Pancreas (tissue), 10 donors: ENCODE data around the gene MUC5AC. TPM values are rescaled to one million over a fixed set of nuclear protein-coding genes. Genes with fewer than 3 reads are reported as not detected.
A peak's percentile ranks its signal among the peaks of the same experiment; 100 is the strongest.
"Not testable (repeated sequence)": the region's sequence is repeated elsewhere in the genome, so short reads cannot be mapped to it uniquely, and the experiment has no call there.

Experiments
- ATAC-seq, 4 donors: fragments of 200-7000 bp; cut with Tn5 transposase; one replicate each; pipeline versions ENCODE4 v1.8.0 to v1.9.1; 2020; ENCODE audit warnings: mild to moderate bottlenecking in 4 of 4, moderate library complexity in 4 of 4
- DNase-seq, 6 donors: peaks; one replicate each; pipeline ENCODE4 v3.0.0-alpha.2; 2020
- FAIRE-seq: peaks from 2 replicates; lab custom pipeline; 2012; peaks lifted over from hg19 to GRCh38; lab: Jason Lieb, UNC
- H3K27ac ChIP-seq, 4 donors: fragments of 200-600 bp; sonication (generic); 1 replicate in 3 of 4; 2 replicates in 1 of 4; pipeline versions ENCODE4 v1.5.0 to v1.8.0; 2020
- H3K27me3 ChIP-seq, 4 donors: fragments of 200-600 bp; one replicate each; pipeline ENCODE4 v1.8.0; 2021
- H3K36me3 ChIP-seq, 3 donors: fragments of 200-600 bp; sonication (generic) in 1 of 3; one replicate each; pipeline versions ENCODE4 v1.5.0 to v1.8.0; 2020 to 2021
- H3K4me1 ChIP-seq, 3 donors: fragments of 200-600 bp; one replicate each; pipeline ENCODE4 v1.8.0; 2021
- H3K4me3 ChIP-seq, 4 donors: fragments of 200-600 bp; sonication (generic) in 2 of 4; one replicate each; pipeline versions ENCODE4 v1.5.0 to v1.8.0; 2020 to 2021
- H3K9me3 ChIP-seq, 4 donors: fragments of 200-600 bp; one replicate each; pipeline ENCODE4 v1.8.0; 2021
- WGBS, 2 donors: extraction: QIAGEN DNeasy Blood & Tissue Kit; methylation state at CpG; one replicate each; pipeline ENCODE4 v1.1.7; 2013; 5-methylcytosine and 5-hydroxymethylcytosine counted together
- intact Hi-C, 3 donors: fragments of 100-400 bp; cut with DNase I; formaldehyde crosslinking; loops; one replicate each; pipeline versions ENCODE4 v1.11.1 to v1.14.2; 2022
- polyA plus RNA-seq, 2 donors: library from polyadenylated mRNA; stranded (reverse); fragments of 200-250 nt; gene quantifications; one replicate each; pipeline ENCODE4 v1.2.3, GENCODE V29; 2013
- total RNA-seq, 6 donors: library from RNA; stranded (reverse); fragmentation: NEBNext Ultra II Directional in 4 of 6; extraction: Animal tissue kit (Norgen Biotek cat#: 25700) in 4 of 6; gene quantifications; one replicate each; pipeline versions ENCODE4 v1.2.1 to v1.2.4, GENCODE V29; 2021 to 2023
- TF ChIP-seq, protein P1 (sequence below), 4 donors: fragments of 200-600 bp; sonication (generic) in 3 of 4; IDR thresholded peaks; one replicate each; pipeline versions ENCODE4 v1.5.0 to v1.8.0; 2021; ENCODE audit warnings: antibody characterized with exemption in 4 of 4
- donor health status: healthy with polysubstance abuse.
- donor health status: DM: no; HTN: no; CAD: no; lungs with moderate emphysema.
- donor health status: DM: no; HTN: no; CAD: no.
- donor health status: control.
- donor health status: control.
- donor health status: Bipolar disorder and iron deficiency.
- donor health status: DM: yes; HTN: yes; CAD: no.
- donor health status: DM: no; HTN: no; CAD: no.
- donor health status: DM: no; HTN: no; CAD: no.
- donor health status: DM: yes; HTN: yes; CAD: no.

MUC5AC gene
- total and polyA plus RNA-seq, 8 donors = 0.02 to 4.2 (median 0.04) TPM; not detected in 5

DNA sequence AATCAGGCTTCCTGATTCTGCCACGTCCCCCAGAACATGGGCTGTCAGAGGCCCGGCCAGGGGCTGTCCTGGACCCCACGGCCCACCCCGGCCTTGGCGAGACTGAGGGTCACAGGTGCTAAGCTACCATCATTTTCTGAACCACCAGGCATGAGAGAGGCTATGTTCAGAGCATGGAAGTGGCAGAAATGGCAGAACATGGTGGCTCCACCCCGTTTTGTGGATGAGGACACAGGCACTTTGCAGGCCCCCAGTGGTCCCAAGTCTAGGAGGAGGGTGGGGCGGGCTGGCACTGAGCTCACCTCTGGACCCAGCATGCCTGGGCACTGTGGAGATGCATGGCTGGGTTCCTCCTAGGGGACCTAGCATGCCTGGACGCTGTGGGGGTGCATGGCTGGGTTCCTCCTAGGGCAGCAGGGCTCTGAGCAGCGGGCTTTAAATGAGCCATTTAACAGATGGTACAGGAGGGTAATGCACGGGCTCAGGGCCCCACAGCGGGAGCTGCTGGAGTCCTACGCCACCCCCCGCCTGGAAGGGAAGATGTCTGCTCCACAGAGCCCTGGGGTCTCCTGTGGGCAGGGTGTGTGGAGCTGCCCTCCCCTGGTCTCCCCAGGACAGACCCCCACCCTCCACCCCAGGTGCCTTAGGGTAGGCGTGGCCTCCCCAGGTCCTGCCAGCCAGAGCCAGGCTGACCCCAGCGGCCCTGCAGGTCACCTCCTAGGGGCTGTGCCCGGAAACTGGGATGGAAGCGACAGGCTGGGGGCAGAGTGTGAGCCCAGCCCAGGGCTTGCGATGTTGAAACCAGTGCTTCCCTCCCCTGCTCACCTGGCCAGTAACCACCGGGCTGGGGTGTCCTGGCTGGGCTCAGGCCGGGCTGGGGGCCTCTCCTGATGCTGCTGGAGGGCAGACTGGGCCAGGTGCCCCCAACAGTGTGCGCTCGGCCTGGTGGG lies 6.1 kb upstream of the MUC5AC start:
- intact Hi-C loops = no loop called here
- DNase-seq = peak in 3 of 6 donors; percentile 10 to 53 (median 49)

DNA sequence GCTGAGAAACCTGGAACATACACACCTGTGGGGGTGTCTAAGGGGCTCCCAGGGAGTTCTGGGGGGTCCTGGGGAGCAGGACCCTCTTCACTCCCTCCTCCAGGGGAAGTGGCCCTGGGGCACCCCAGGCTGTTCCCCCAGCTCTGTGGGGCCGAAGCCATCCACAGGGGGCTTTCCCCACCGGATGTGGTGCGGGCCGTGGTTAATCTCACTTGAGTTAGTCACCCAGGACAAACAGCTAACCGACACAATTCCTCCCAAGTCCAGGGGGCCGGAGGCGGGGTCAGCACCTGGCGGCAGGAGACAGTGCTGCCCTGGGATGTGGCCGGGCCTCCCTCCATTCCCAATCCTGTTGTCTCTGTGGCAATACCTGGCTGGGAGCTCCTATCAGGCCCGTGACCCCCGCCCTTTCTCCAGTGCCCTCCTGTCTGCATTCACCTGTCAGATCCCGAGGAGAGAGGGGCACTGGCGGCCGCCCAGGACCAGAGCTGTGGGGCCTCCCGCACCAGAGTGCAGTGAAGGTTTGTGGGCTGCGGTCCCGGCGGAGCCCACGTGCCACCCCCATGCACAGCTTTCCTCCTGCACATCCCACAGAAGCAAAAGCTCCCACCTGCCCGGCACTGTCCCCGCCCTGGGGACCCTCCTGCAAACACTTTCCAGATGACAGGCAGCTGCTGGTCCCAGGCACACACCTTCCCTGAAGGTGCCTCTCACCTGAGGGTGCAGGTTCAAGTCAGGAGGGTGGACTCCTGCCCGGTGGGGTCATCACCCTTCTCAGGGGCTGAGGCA lies 5.2 kb upstream of the MUC5AC start:
- H3K27me3 ChIP-seq = no peaks in the 10 kb centered on the region
- H3K9me3 ChIP-seq = no peaks in the 10 kb centered on the region
- DNase-seq (peak in 3 of 6 donors; percentile 9 to 62 (median 44)), ATAC-seq (peak in 1 of 4 donors; percentile 33), FAIRE-seq (no peak)
- TF ChIP-seq, protein P1, sequence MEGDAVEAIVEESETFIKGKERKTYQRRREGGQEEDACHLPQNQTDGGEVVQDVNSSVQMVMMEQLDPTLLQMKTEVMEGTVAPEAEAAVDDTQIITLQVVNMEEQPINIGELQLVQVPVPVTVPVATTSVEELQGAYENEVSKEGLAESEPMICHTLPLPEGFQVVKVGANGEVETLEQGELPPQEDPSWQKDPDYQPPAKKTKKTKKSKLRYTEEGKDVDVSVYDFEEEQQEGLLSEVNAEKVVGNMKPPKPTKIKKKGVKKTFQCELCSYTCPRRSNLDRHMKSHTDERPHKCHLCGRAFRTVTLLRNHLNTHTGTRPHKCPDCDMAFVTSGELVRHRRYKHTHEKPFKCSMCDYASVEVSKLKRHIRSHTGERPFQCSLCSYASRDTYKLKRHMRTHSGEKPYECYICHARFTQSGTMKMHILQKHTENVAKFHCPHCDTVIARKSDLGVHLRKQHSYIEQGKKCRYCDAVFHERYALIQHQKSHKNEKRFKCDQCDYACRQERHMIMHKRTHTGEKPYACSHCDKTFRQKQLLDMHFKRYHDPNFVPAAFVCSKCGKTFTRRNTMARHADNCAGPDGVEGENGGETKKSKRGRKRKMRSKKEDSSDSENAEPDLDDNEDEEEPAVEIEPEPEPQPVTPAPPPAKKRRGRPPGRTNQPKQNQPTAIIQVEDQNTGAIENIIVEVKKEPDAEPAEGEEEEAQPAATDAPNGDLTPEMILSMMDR (IDR thresholded peaks at IDR 0.05) = no peak
- H3K4me1 ChIP-seq = no peaks in the 10 kb centered on the region
- whole genome bisulfite sequencing, 2 donors = 41 to 46% methylated on average over 22 of the region's 22 CpGs
- no peak overlapping the region for H3K27ac ChIP-seq
- intact Hi-C loops = no loop called here
- no peaks in the 10 kb centered on the region for H3K36me3 ChIP-seq
- H3K4me3 ChIP-seq = no peak overlapping the region

More for the DNA sequence above, 6.1 kb upstream of the MUC5AC start:
- Histone ChIP-seq H3K27ac (no peak overlapping the region), H3K4me3 (no peak overlapping the region), H3K36me3 (no peaks in the 10 kb centered on the region), H3K4me1 (no peaks in the 10 kb centered on the region), H3K27me3 (no peaks in the 10 kb centered on the region), H3K9me3 (no peaks in the 10 kb centered on the region)
- ATAC-seq = peak in 1 of 4 donors; percentile 12
- WGBS, 2 donors = 63 to 68% methylated on average over 16 to 22 of the region's 22 CpGs
- TF ChIP-seq, protein P1 (IDR thresholded peaks at IDR 0.05) = no peak
- no peak for FAIRE-seq

DNA sequence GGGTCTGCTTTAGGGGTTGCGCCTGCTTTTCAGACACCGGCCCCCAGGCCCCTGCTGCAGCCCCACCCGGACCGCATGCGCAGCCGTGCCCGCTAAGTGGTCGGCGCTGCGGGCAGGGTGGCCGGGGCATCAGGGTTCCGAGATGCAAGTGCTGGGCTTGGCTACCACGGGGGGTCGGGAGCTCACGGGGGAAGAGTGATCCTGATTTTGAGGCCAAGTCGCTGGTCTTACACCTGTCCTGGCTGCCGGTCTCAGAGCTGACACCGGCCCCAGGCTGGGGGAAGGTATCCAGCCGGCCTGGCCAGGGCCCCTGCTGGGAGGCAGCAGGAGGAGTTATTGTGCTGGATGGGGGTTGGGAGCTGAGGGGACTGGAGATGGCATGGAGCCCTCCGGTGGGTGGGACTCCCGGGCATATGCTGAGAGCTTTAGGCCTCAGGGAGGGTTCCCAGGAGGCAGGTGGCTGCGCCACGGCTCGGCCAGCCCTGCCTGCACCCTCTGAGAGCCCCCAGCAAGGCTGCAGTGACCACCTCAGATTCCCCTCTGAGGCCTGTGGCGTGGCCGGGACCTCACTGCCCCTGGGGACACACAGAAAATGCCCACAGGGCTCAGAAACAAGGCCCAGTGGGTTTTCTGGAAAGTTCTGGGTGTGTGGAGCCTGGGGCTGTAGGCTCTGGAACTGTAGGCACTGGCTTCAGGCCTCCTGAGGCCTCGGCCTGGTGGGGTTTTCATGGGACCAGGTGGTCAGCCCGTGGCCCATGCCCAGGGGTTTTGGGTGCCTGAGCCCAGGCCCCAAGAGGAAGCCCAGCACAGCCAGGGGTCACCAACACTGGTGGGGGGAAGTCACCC lies 4.4 kb upstream of the MUC5AC start:
- DNase-seq = peak in 4 of 6 donors; percentile 9 to 58 (median 37)
- no peaks in the 10 kb centered on the region for H3K36me3 ChIP-seq
- no peaks in the 10 kb centered on the region for H3K27me3 ChIP-seq
- H3K9me3 ChIP-seq = no peaks in the 10 kb centered on the region
- 80 to 81% methylated on average over 28 of the region's 28 CpGs for WGBS, 2 donors
- no peak overlapping the region for H3K4me3 ChIP-seq
- intact Hi-C loops = no loop called here
- no peaks in the 10 kb centered on the region for H3K4me1 ChIP-seq
- peak in 1 of 4 donors; percentile 4 for ATAC-seq
- no peak for FAIRE-seq
- TF ChIP-seq, protein P1 (IDR thresholded peaks at IDR 0.05) = no peak
- H3K27ac ChIP-seq = no peak overlapping the region

DNA sequence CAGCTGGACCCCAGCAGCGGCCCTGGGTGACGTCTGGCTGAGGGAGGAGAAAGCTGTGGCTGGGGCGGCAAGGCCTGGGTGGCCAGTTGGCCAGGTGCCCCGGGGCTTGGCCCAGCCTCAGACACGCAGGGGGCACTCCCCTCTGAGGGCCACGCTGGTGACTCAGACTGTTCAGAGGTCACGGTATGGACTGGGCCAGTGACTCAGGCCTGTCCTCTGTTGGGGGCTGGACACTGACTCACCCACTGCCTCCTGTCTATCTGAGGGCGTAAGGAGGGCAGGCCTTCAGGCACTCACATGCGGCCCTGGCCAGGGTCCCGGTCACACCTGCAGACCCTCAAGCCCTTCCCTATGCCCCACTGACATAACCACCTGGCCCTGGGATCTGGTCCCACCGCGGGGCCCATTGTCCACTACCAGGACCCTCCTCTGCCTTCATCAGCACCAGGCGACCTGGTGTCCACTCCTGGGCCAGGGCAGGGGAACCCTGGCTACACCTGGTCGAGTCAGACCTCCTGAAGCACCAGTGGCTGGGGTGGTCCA lies 3.7 kb upstream of the MUC5AC start:
- intact Hi-C loops = no loop called here
- Histone ChIP-seq H3K27ac (no peak overlapping the region), H3K36me3 (no peaks in the 10 kb centered on the region), H3K9me3 (no peaks in the 10 kb centered on the region), H3K4me3 (no peak overlapping the region), H3K27me3 (no peaks in the 10 kb centered on the region), H3K4me1 (no peaks in the 10 kb centered on the region)
- FAIRE-seq (no peak), DNase-seq (peak in 5 of 6 donors; percentile 15 to 72 (median 51)), ATAC-seq (peak in 3 of 4 donors; percentile 70 to 86 (median 74))
- TF ChIP-seq, protein P1 (IDR thresholded peaks at IDR 0.05) = no peak
- WGBS, 2 donors = 76 to 80% methylated on average over 13 to 14 of the region's 14 CpGs

DNA sequence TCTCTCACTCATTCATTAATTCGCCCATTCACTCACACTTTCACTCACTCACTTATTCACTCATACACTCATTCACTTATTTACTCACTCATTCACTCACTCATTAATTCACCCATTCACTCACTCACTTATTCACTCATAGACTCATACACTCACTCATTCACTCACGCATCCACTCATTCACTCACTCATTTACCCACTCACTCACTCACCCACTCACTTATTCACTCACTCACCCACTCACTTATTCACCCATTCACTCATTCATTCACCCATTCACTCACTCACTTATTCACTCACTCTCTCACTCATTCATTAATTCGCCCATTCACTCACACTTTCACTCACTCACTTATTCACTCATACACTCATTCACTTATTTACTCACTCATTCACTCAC lies 3.1 kb upstream of the MUC5AC start:
- H3K27me3 ChIP-seq, ATAC-seq, H3K4me3 ChIP-seq, H3K36me3 ChIP-seq, H3K4me1 ChIP-seq, H3K9me3 ChIP-seq, H3K27ac ChIP-seq, FAIRE-seq, intact Hi-C loops, DNase-seq: not testable (repeated sequence)
- no CpG with 5 or more reads among the region's 3 CpGs for WGBS, 2 donors
